IPS DF 19.7 (cell line): ENCODE data around the gene MRGPRE.

ENCODE experiments used
- DNase-seq: peaks from one replicate; pipeline ENCODE4 v3.0.0-alpha.2; 2013; ENCODE audit warnings: low read depth, low spot score

MRGPRE gene

GRCh38 chr11:3213659-3214419, 18.4 kb downstream of the MRGPRE start:
- no peak for DNase-seq

DNA sequence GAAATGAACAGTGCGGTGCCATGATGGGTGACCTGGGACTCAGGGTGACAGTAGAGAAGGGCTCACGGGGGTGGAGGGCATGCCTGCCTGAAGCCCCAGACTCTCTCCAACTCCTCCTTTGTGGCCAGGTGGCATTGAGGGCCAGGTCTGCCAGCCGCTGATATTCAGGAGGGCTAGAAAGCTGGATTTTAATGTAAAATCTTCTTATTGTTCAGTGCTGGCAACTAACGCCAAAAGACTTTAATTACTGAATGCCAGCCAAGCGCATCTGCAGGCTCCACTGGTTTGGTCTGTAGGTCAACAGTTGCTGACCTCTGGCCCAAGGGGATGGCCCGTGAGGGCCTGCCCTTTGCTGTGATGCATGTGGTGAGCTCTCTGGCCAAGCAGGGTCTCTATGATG, 23.9 kb downstream of the MRGPRE start:
- DNase-seq: no peak

GRCh38 chr11:3207526-3208189, 24.6 kb downstream of the MRGPRE start:
- no peak for DNase-seq

- no peak for DNase-seq
Observed at GRCh38 chr11:3206922-3207204, 25.4 kb downstream of the MRGPRE start.

DNA sequence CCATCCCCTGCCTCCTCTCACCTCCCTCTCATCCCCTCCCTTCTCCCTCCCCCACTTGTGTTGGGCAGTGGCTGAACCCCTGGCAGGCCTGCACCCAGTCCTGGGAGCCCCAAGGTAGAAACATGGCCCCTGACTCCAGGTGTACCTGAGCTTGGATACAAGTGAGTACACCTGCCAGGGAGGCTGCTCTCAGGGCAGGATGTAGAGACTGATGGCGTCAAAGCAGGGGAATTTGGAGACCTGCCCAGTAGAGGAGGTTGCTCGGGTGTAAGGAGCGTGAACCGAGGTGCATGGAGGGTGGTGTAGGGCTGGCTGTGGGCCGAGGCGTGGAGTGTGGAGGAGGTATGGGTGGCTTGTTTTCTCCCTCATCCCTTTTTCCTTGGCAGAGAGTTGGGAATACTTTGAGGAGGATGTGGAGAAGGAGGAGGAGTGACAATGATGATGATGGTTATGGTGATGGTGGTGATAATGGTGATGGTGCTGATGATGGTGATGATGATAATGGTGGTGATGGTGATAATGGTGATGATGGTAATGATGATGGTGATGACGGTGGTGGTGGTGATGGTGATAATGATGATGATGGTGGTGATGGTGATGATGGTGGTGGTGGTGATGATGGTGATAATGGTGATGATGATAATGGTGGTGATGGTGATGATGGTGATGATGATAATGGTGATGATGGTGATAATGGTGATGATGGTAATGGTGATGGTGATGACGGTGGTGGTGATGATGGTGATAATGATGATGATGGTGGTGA, 25.9 kb downstream of the MRGPRE start:
- DNase-seq: no peak

GRCh38 chr11:3205261-3206155, 26.7 kb downstream of the MRGPRE start:
- DNase-seq: no peak

GRCh38 chr11:3204141-3205015, 27.8 kb downstream of the MRGPRE start:
- DNase-seq: no peak

GRCh38 chr11:3203221-3204043, 28.8 kb downstream of the MRGPRE start:
- DNase-seq: no peak

- no peak for DNase-seq
Observed at GRCh38 chr11:3202759-3203158, 29.5 kb downstream of the MRGPRE start.

GRCh38 chr11:3202305-3202704, 29.9 kb downstream of the MRGPRE start:
- no peak for DNase-seq

- DNase-seq: no peak
Observed at GRCh38 chr11:3201677-3202181, 30.5 kb downstream of the MRGPRE start.

GRCh38 chr11:3201112-3201581, 31.1 kb downstream of the MRGPRE start:
- no peak for DNase-seq

DNA sequence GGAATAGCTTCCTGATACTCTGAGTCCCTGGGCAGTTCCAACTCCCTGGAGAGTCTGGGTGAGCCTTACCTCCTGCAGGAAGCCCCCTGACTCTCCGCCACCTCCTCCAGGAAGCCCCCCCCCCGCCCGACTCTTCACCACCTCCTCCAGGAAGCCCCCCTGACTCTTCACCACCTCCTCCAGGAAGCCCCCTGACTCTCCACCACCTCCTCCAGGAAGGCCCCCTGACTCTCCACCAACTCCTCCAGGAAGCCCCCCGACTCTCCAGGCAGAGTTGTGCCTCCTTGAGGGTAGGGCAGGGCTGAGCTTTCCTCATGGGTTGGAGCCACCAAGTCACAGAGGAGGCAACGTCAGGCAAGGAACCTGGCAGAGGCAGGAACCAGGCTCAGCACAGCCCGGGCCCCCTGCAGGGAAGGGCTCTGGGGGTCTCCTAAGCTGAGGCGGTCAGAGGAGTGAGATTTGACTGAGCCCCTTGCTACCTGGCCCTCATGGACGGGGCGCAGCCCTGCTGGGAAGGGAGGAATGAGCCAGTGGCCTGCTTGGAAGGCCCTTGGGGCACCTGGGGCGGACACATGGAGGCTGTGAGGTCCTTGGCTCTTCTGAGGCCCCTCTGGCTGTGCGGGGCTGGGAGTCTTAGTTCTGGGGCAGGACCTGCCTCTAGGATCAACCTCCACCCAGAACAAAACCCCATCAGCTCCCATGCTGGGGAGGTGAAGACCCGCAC, 31.7 kb downstream of the MRGPRE start:
- DNase-seq: no peak

DNA sequence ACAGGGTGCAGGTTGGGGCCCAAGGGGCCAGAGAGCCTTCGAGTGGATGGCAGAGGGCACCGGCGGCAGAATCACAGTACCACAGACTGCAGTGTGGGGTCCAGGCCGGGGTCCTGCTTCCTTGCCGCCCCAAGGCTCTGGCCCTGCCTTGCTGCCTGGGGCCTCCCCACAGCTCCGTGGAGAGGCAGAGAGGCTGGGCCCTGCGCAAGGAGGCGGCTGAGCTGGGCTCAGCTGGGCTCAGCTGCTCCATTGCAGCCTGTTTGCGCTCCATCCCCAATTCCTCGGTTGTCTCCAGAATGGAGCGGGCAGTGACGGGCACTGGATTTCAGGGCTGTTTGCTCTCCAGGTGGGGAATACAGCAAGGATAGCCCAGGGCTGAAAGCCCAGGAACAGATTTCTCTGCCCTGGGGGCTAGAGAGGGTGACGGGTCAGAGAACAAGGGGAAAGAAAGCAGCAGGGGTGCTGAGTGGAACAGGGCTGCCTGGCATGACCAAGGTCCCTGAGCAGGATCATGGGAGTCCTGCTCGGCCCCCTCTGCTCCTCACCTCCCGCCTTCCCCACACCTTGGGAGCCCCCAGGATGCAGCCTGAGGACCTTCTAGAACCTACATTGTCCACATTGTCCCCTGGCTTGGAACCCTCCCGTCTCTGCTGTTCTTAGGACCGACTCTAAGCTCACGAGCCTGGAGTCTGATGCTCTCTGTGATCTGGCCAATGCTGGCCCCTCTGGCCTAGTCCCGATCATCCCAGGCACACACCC, 32.5 kb downstream of the MRGPRE start:
- no peak for DNase-seq

DNA sequence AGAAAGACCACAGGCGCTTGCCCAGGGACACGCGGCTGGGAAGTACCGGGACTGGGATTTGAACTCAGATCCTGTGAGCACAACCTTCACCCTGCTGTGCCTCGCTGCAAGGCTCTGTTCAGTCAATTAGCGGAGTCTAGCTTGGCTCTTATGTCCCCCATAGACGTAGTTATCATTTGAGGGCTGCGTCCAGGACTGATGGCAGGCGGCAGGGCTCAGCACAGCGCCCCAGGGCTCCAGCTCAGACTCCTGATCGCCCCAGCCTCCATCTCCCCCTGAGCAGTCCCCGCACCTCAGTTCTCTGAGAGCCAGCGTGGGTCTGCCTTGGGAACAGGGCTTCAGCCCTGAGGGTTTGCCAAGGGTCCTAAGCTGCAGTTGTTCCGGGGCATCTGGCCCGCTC, 33.4 kb downstream of the MRGPRE start:
- DNase-seq: no peak

DNA sequence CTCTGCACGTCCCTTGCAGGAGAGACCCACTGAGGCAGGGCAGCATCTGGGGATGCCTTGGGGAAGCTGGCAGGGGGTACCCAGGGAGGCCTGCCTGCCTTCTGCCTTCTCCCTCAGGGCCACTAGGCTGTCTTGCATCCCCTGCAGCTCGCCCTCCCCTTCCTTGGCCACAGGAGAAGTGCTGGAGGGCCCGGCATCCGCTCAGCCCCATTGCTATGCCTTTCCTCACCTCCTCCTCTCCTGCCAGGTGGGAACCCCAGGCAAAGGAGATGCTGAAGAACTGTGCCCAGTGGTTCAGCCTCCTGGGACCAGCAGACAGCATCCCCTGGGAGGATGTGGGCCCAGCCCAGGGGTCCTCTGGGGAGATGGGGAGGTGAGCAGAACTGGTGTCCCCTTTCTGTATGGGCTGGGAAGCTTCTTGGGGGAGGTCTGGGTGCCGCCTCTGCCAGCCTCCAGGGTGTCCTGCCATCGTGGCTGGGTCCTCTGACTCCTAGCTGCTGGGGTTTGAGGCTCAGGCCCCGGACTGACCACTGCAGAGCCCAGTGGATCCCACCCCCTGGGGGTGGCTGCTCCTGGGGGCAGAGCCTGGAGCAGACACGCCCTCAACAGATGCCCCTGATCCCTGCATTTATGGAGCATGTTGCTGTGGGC, 34.2 kb downstream of the MRGPRE start:
- DNase-seq: no peak

GRCh38 chr11:3197044-3197695, 35.0 kb downstream of the MRGPRE start:
- no peak for DNase-seq
